Activated T-cell treated with anti-CD3 and anti-CD28 coated beads, Interleukin-2, amount 50 U/mL, for 48 hours (primary cell): ENCODE results near the gene TWIST2.

Experiments used
- DNase-seq, 2 experiments: peaks; one replicate each; pipeline ENCODE4 v3.0.0-alpha.2; 2020

The TWIST2 gene

GRCh38 chr2:238893349-238894000 is 45.6 kb downstream of the TWIST2 start:
- no peak for DNase-seq

- DNase-seq, result no peak
Measured at GRCh38 chr2:238894226-238894949, 46.5 kb downstream of the TWIST2 start.

- no peak for DNase-seq
Measured at GRCh38 chr2:238894950-238895298, 47.0 kb downstream of the TWIST2 start.

- no peak for DNase-seq
Measured at GRCh38 chr2:238895361-238895882, 47.5 kb downstream of the TWIST2 start.

- DNase-seq, result no peak
Measured at GRCh38 chr2:238895891-238896600, 48.2 kb downstream of the TWIST2 start.

- DNase-seq, result no peak
Measured at GRCh38 chr2:238896641-238897040, 48.8 kb downstream of the TWIST2 start.

- no peak for DNase-seq
Measured at GRCh38 chr2:238897122-238897880, 49.4 kb downstream of the TWIST2 start.

- DNase-seq, result no peak
Measured at GRCh38 chr2:238897911-238898311, 50.0 kb downstream of the TWIST2 start.

- no peak for DNase-seq
Measured at GRCh38 chr2:238898534-238899281, 50.8 kb downstream of the TWIST2 start.

GRCh38 chr2:238899386-238899785 is 51.5 kb downstream of the TWIST2 start:
- no peak for DNase-seq

- DNase-seq, result no peak
Measured at GRCh38 chr2:238900511-238900910, 52.6 kb downstream of the TWIST2 start.

GRCh38 chr2:238901461-238902057 is 53.7 kb downstream of the TWIST2 start:
- no peak for DNase-seq

GRCh38 chr2:238902285-238902684 is 54.4 kb downstream of the TWIST2 start:
- no peak for DNase-seq

GRCh38 chr2:238903141-238903540 is 55.3 kb downstream of the TWIST2 start:
- DNase-seq, result no peak

GRCh38 chr2:238904177-238904576 is 56.3 kb downstream of the TWIST2 start:
- no peak for DNase-seq

GRCh38 chr2:238904716-238905115 is 56.8 kb downstream of the TWIST2 start:
- no peak for DNase-seq

- no peak for DNase-seq
Measured at GRCh38 chr2:238905224-238905623, 57.3 kb downstream of the TWIST2 start.

- no peak for DNase-seq
Measured at GRCh38 chr2:238905644-238906043, 57.8 kb downstream of the TWIST2 start.

GRCh38 chr2:238906254-238906935 is 58.5 kb downstream of the TWIST2 start:
- DNase-seq, result no peak

- DNase-seq, result no peak
Measured at GRCh38 chr2:238906936-238907716, 59.2 kb downstream of the TWIST2 start.
